HG03139 (cell line): Measurements from ENCODE around the gene RAPSN.
"Not testable (repeated sequence)": the region's sequence is repeated elsewhere in the genome, so short reads cannot be mapped to it uniquely, and the experiment has no call there.

Experiments used
- ATAC-seq: cut with Tn5 transposase; IDR thresholded peaks from one replicate; pipeline ENCODE4 v1.9.1; 2021; ENCODE audit not compliant: unreplicated experiment

Gene RAPSN

GRCh38 chr11:47466701-47467250 is 17.8 kb upstream of the RAPSN start:
- no peak for ATAC-seq

GRCh38 chr11:47466201-47466600 is 17.3 kb upstream of the RAPSN start:
- no peak for ATAC-seq

GRCh38 chr11:47464483-47464882 is 15.5 kb upstream of the RAPSN start:
- no peak for ATAC-seq

GRCh38 chr11:47461876-47462275 is 12.9 kb upstream of the RAPSN start:
- ATAC-seq: no peak

GRCh38 chr11:47460571-47461235 is 11.8 kb upstream of the RAPSN start:
- ATAC-seq: no peak

GRCh38 chr11:47454258-47454671 is 5.3 kb upstream of the RAPSN start:
- ATAC-seq: not testable (repeated sequence)

GRCh38 chr11:47453365-47453764 is 4.4 kb upstream of the RAPSN start:
- no peak for ATAC-seq

GRCh38 chr11:47451990-47452389 is 3.1 kb upstream of the RAPSN start:
- ATAC-seq: no peak

- no peak for ATAC-seq
These were observed 2.5 kb upstream of the RAPSN start for GRCh38 chr11:47451436-47451835.

- no peak for ATAC-seq
These were observed 605 bp upstream of the RAPSN start for GRCh38 chr11:47449541-47449940.

GRCh38 chr11:47447906-47448305 is 1.0 kb downstream of the RAPSN start:
- no peak for ATAC-seq

GRCh38 chr11:47446833-47447232 is 2.1 kb downstream of the RAPSN start:
- ATAC-seq: no peak

- no peak for ATAC-seq
These were observed 3.1 kb downstream of the RAPSN start for GRCh38 chr11:47445840-47446239.

- no peak for ATAC-seq
These were observed 5.1 kb downstream of the RAPSN start for GRCh38 chr11:47443817-47444216.

- ATAC-seq: no peak
These were observed 5.8 kb downstream of the RAPSN start for GRCh38 chr11:47443028-47443700.

- ATAC-seq: no peak
These were observed 6.4 kb downstream of the RAPSN start for GRCh38 chr11:47442514-47442913.

GRCh38 chr11:47441421-47441820 is 7.5 kb downstream of the RAPSN start:
- ATAC-seq: no peak

- ATAC-seq: no peak
These were observed 8.9 kb downstream of the RAPSN start for GRCh38 chr11:47440054-47440476.

GRCh38 chr11:47438721-47439120 is 10.2 kb downstream of the RAPSN start:
- no peak for ATAC-seq

GRCh38 chr11:47437746-47438418 is 11.1 kb downstream of the RAPSN start:
- no peak for ATAC-seq

GRCh38 chr11:47437218-47437745 is 11.7 kb downstream of the RAPSN start:
- ATAC-seq: no peak

GRCh38 chr11:47436726-47437125 is 12.2 kb downstream of the RAPSN start:
- ATAC-seq: no peak
